IMR-90 (cell line): ENCODE measurements around the gene NOX4.

Experiments used
- CHD1 ChIP-seq: IDR thresholded peaks from 2 replicates; pipeline ENCODE4 v1.6.1; 2012; ENCODE audit warnings: low read depth, low read length, improper control_type of control experiment
- TF ChIP-seq, protein P1 (sequence below): conservative IDR thresholded peaks from 2 replicates; pipeline ENCODE4 v1.5.1; 2012; ENCODE audit warnings: mild to moderate bottlenecking, low read depth, low read length, improper control_type of control experiment

DNA sequence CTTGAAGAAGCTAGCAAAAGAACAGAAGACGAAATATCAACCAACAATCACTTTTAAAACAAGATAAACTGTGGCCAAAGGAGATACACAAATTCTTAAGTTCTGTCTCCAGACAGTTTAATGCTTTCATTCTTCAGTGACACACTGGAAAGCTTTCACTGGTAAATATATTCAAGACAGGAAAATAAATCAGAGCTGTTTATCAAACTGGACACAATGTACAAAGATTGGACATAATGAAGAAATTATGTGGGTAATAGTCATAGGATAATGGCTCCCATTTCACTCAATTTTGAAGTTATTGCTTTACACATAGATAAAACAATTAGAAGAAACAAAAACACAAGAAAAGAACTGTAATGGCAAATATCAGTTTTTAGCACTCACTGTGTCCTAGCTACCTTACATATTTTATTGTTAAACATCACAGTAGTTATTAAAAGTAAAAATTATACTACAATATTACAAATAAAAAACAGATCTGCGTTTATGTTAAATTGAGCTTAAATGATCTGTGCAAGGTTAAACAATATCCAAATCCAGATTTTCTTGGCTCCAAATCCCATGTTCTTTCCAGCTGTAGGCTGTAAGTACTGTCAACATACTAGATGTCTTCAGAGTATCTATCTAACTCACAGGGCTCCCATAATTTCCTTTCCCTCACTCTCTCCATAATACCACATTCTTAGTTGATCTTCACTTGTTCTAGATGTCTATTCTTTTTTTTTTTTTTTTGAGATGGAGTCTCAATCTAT lies 38.6 kb upstream of the NOX4 start:
- TF ChIP-seq, protein P1, sequence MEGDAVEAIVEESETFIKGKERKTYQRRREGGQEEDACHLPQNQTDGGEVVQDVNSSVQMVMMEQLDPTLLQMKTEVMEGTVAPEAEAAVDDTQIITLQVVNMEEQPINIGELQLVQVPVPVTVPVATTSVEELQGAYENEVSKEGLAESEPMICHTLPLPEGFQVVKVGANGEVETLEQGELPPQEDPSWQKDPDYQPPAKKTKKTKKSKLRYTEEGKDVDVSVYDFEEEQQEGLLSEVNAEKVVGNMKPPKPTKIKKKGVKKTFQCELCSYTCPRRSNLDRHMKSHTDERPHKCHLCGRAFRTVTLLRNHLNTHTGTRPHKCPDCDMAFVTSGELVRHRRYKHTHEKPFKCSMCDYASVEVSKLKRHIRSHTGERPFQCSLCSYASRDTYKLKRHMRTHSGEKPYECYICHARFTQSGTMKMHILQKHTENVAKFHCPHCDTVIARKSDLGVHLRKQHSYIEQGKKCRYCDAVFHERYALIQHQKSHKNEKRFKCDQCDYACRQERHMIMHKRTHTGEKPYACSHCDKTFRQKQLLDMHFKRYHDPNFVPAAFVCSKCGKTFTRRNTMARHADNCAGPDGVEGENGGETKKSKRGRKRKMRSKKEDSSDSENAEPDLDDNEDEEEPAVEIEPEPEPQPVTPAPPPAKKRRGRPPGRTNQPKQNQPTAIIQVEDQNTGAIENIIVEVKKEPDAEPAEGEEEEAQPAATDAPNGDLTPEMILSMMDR, result no peak
- TF ChIP-seq CHD1, result no peak
